HCT116 (cell line): Measurements from ENCODE around the gene MED23. TPM values are rescaled to one million over a fixed set of nuclear protein-coding genes. Genes with fewer than 3 reads are reported as not detected.

ENCODE experiments used
- ATAC-seq: fragments of 200-7000 bp; cut with Tn5 transposase; 2 replicates; pipeline ENCODE4 v1.9.1; 2020; ENCODE audit warnings: mild to moderate bottlenecking, moderate library complexity
- BruUV-seq: library from RNA; stranded (reverse); fragments of 400-500 nt; replicated peaks from 2 replicates; lab custom pipeline; 2021; lab: Mats Ljungman, UMichigan
- CTCF ChIA-PET: fragments of 300-600 bp; sonication (Branson Sonifier 250); formaldehyde crosslinking; loops from one replicate; lab custom pipeline; 2021; ENCODE audit warnings: antibody characterized with exemption; lab: Charles Lee
- POLR2A ChIA-PET: fragments of 300-600, 350-600 bp; sonication (Branson Sonifier 250); formaldehyde crosslinking; loops from one replicate; lab custom pipeline; 2021; ENCODE audit warnings: antibody characterized with exemption; lab: Charles Lee
- RAD21 ChIA-PET, 2 experiments: fragments of 300-600 bp; sonication (Branson Sonifier 250); formaldehyde crosslinking; loops; one replicate each; lab custom pipeline; 2023; ENCODE audit warnings: low total read pairs in 2 of 2; ENCODE audit not compliant: uncharacterized antibody in 2 of 2, unreplicated experiment in 2 of 2, low non-redundant PET in 1 of 2; lab: Charles Lee
- DNase-seq: peaks from one replicate; pipeline ENCODE4 v3.0.0-alpha.2; 2010; ENCODE audit warnings: low read depth, low spot score
- H2AFZ ChIP-seq: fragments of 200-600 bp; shearing (Covaris generic), sonication (generic); 2 replicates; pipeline ENCODE4 v1.6.1; 2017; ENCODE audit warnings: low read depth, mixed run types, mixed read lengths, antibody characterized with exemption, low read length; ENCODE audit not compliant: poor library complexity, severe bottlenecking
- H3K27ac ChIP-seq: 2 replicates; pipeline ENCODE4 v1.5.1; 2012; ENCODE audit warnings: low read depth, low read length
- H3K27me3 ChIP-seq: fragments of 200-600 bp; sonication (generic); 2 replicates; pipeline ENCODE4 v1.6.1; 2016; ENCODE audit warnings: mixed run types, low read length, mixed read lengths; ENCODE audit not compliant: insufficient read depth
- H3K36me3 ChIP-seq, 2 experiments: fragments of 200-500 bp in 1 of 2; fragments of 200-600 bp in 1 of 2; sonication (Bioruptor generic) in 1 of 2; sonication (generic) in 1 of 2; 2 replicates each; pipeline versions ENCODE4 v1.5.1 to v1.6.1; 2014 to 2016; ENCODE audit warnings: low read length in 2 of 2, inconsistent platforms in 1 of 2, mixed read lengths in 1 of 2, mixed run types in 1 of 2; ENCODE audit not compliant: insufficient read depth in 2 of 2, control insufficient read depth in 1 of 2
- H3K4me1 ChIP-seq, 2 experiments: fragments of 200-600 bp in 1 of 2; sonication (generic) in 1 of 2; 2 replicates each; pipeline versions ENCODE4 v1.5.1 to v1.6.1; 2012 to 2017; ENCODE audit warnings: low read length in 2 of 2, inconsistent platforms in 1 of 2, mild to moderate bottlenecking in 1 of 2, mixed read lengths in 1 of 2, mixed run types in 1 of 2, moderate library complexity in 1 of 2; ENCODE audit not compliant: insufficient read depth in 2 of 2, control insufficient read depth in 1 of 2
- H3K4me2 ChIP-seq: fragments of 200-600 bp; sonication (generic); 2 replicates; pipeline ENCODE4 v1.6.1; 2017; ENCODE audit warnings: mixed run types, low read length, mixed read lengths
- H3K4me3 ChIP-seq, 2 experiments: fragments of 200-600 bp in 1 of 2; sonication (generic) in 1 of 2; replicated peaks in 1 of 2; 2 replicates each; pipeline ENCODE4 v1.5.1; 2011 to 2016; ENCODE audit warnings: low read length in 2 of 2, control low read depth in 1 of 2, low read depth in 1 of 2, mild to moderate bottlenecking in 1 of 2, mixed read lengths in 1 of 2, mixed run types in 1 of 2
- H3K79me2 ChIP-seq: fragments of 200-600 bp; sonication (generic); 2 replicates; pipeline ENCODE4 v1.6.1; 2017; ENCODE audit warnings: mild to moderate bottlenecking, mixed run types, low read length, moderate library complexity, mixed read lengths; ENCODE audit not compliant: insufficient read depth
- H3K9ac ChIP-seq: fragments of 200-600 bp; sonication (generic); 2 replicates; pipeline ENCODE4 v1.6.1; 2016; ENCODE audit warnings: low read length, mixed read lengths
- H3K9me2 ChIP-seq: fragments of 200-600 bp; sonication (generic), shearing (Covaris generic); 2 replicates; pipeline ENCODE4 v1.6.1; 2017; ENCODE audit warnings: mixed run types, mild to moderate bottlenecking, moderate library complexity; ENCODE audit not compliant: insufficient read depth
- H3K9me3 ChIP-seq, 2 experiments: fragments of 200-500 bp in 1 of 2; fragments of 200-600 bp in 1 of 2; sonication (Bioruptor generic) in 1 of 2; sonication (generic) in 1 of 2; 2 replicates each; pipeline ENCODE4 v1.6.1; 2014 to 2017; ENCODE audit warnings: low read length in 2 of 2, mixed read lengths in 2 of 2, inconsistent platforms in 1 of 2, low read depth in 1 of 2, mild to moderate bottlenecking in 1 of 2, mixed run types in 1 of 2, moderate library complexity in 1 of 2; ENCODE audit not compliant: control insufficient read depth in 1 of 2, insufficient read depth in 1 of 2
- H4K20me1 ChIP-seq: fragments of 200-600 bp; sonication (generic), shearing (Covaris generic); 2 replicates; pipeline ENCODE4 v1.6.1; 2017; ENCODE audit warnings: mixed run types, mild to moderate bottlenecking, moderate library complexity; ENCODE audit not compliant: insufficient read depth
- CEBPB ChIP-seq: IDR thresholded peaks from 2 replicates; pipeline ENCODE4 v1.6.1; 2012; ENCODE audit warnings: low read depth
- EGR1 ChIP-seq: IDR thresholded peaks from 2 replicates; pipeline ENCODE4 v1.6.1; 2012; ENCODE audit warnings: low read depth
- ELF1 ChIP-seq: IDR thresholded peaks from 2 replicates; pipeline ENCODE4 v1.6.1; 2012; ENCODE audit warnings: low read depth, borderline replicate concordance
- EZH2phosphoT487 ChIP-seq: fragments of 200-600 bp; IDR thresholded peaks from 2 replicates; pipeline ENCODE4 v1.6.1; 2018; ENCODE audit warnings: antibody characterized with exemption, borderline replicate concordance
- POLR2A ChIP-seq: IDR thresholded peaks from 2 replicates; pipeline ENCODE4 v1.7.0; 2011; ENCODE audit warnings: borderline replicate concordance; ENCODE audit not compliant: insufficient read depth, insufficient read length; ENCODE audit errors: extremely low read depth
- POLR2AphosphoS5 ChIP-seq: IDR thresholded peaks from 2 replicates; pipeline ENCODE4 v1.6.1; 2011; ENCODE audit warnings: mild to moderate bottlenecking, low read depth, low read length, moderate library complexity
- SIN3A ChIP-seq: IDR thresholded peaks from 2 replicates; pipeline ENCODE4 v1.6.1; 2012; ENCODE audit warnings: low read depth
- SP1 ChIP-seq: IDR thresholded peaks from 2 replicates; pipeline ENCODE4 v1.6.1; 2012; ENCODE audit warnings: low read depth
- YY1 ChIP-seq: IDR thresholded peaks from 2 replicates; pipeline ENCODE4 v1.6.1; 2011; ENCODE audit warnings: low read length, low read depth, moderate library complexity, mild to moderate bottlenecking; ENCODE audit not compliant: insufficient replicate concordance; ENCODE audit errors: extremely low read depth
- ZFX ChIP-seq: fragments of 450-650 bp; IDR thresholded peaks from 2 replicates; pipeline ENCODE4 v1.6.1; 2017
- intact Hi-C: fragments of 100-400 bp; cut with micrococcal nuclease; formaldehyde crosslinking; loops from 2 replicates; pipeline ENCODE4 v1.10.0; 2022
- total RNA-seq: library from RNA; stranded (reverse); gene quantifications from one replicate; pipeline ENCODE4 v1.2.1, GENCODE V29; 2021; ENCODE audit not compliant: unreplicated experiment
- TF ChIP-seq, protein P1 (sequence below): IDR thresholded peaks from 2 replicates; pipeline ENCODE4 v1.6.1; 2011; ENCODE audit warnings: mild to moderate bottlenecking, low read length, moderate library complexity; ENCODE audit not compliant: insufficient replicate concordance; ENCODE audit errors: extremely low read depth
- TF ChIP-seq, protein P2 (sequence below): IDR thresholded peaks from 2 replicates; pipeline ENCODE4 v1.6.1; 2012
- TF ChIP-seq, protein P3 (sequence below): IDR thresholded peaks from 2 replicates; pipeline ENCODE4 v1.6.1; 2012

Gene MED23
- total RNA-seq, 1 experiment from 2014 or later = 17.2 TPM

DNA sequence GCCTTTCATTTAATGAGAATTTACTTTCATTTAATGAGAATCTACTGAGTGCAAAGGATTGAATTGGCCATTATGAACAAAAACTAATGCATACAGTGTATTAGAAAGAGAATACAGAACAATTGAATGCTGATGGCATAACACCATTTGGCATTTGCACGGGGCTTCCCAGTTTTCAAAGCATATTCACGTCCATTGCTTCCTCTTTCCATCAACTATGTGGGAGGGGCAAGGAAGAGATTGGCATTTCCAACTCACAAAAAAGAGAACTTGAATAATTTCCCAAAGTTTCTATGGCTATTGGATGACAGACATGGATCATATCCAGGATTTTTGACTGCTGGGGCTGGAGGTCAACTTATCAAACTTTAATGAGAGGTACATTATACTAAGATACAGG lies 78.2 kb downstream of the MED23 start:
- Histone ChIP-seq H3K36me3 (no peaks in the 10 kb centered on the region), H3K27ac (no peak overlapping the region), H3K4me3 (no peak overlapping the region), H3K27me3 (no peaks in the 10 kb centered on the region), H3K9me3 (no peaks in the 10 kb centered on the region), H3K9me2 (no peaks in the 10 kb centered on the region), H3K4me1 (no peaks in the 10 kb centered on the region), H3K4me2 (no peak overlapping the region), H3K9ac (no peak overlapping the region), H3K79me2 (no peaks in the 10 kb centered on the region), H4K20me1 (no peaks in the 10 kb centered on the region), H2AFZ (no peak overlapping the region)
- BruUV-seq = no TSS peak
- CTCF ChIA-PET = no interaction called here
- intact Hi-C loops = no loop called here
- POLR2A ChIA-PET = no interaction called here
- TF ChIP-seq SIN3A = no peak
- TF ChIP-seq, protein P1, sequence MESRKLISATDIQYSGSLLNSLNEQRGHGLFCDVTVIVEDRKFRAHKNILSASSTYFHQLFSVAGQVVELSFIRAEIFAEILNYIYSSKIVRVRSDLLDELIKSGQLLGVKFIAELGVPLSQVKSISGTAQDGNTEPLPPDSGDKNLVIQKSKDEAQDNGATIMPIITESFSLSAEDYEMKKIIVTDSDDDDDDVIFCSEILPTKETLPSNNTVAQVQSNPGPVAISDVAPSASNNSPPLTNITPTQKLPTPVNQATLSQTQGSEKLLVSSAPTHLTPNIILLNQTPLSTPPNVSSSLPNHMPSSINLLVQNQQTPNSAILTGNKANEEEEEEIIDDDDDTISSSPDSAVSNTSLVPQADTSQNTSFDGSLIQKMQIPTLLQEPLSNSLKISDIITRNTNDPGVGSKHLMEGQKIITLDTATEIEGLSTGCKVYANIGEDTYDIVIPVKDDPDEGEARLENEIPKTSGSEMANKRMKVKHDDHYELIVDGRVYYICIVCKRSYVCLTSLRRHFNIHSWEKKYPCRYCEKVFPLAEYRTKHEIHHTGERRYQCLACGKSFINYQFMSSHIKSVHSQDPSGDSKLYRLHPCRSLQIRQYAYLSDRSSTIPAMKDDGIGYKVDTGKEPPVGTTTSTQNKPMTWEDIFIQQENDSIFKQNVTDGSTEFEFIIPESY = no peak
- RAD21 ChIA-PET = no interaction called here
- ATAC-seq = no peak
- no peak for DNase-seq

DNA sequence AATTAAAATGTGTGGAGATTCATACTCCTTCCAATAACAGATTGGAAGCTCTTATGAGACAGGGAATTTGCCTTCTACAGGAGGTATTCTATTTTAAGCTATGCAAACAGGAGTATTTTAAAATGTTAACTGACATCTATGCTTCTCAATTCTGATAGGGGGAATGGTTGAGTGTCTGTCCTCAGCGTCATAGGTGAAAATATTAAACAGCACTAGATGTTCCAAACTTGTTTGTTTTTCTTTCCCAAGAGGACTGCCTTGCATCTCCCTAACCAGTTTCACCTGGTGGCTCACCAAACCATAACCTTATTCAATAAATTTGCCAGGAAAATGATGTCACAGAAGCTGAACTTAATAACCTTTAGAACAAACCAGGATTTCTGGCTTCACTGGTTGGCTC lies 79.6 kb downstream of the MED23 start:
- Histone ChIP-seq H4K20me1 (no peaks in the 10 kb centered on the region), H3K27ac (no peak overlapping the region), H3K9me3 (no peaks in the 10 kb centered on the region), H3K4me2 (no peak overlapping the region), H3K4me1 (no peaks in the 10 kb centered on the region), H3K9ac (no peak overlapping the region), H3K79me2 (no peaks in the 10 kb centered on the region), H3K36me3 (no peaks in the 10 kb centered on the region), H3K27me3 (no peaks in the 10 kb centered on the region), H3K4me3 (no peak overlapping the region), H2AFZ (no peak overlapping the region), H3K9me2 (no peaks in the 10 kb centered on the region)
- DNase-seq = no peak
- RAD21 ChIA-PET = no interaction called here
- TF ChIP-seq POLR2AphosphoS5 (no peak), POLR2A (no peak), CEBPB (no peak), ZFX (no peak), ELF1 (no peak), SP1 (no peak), YY1 (no peak), EGR1 (no peak), EZH2phosphoT487 (no peak)
- TF ChIP-seq, protein P1 = no peak
- TF ChIP-seq, protein P2, sequence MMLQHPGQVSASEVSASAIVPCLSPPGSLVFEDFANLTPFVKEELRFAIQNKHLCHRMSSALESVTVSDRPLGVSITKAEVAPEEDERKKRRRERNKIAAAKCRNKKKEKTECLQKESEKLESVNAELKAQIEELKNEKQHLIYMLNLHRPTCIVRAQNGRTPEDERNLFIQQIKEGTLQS = no peak
- TF ChIP-seq, protein P3, sequence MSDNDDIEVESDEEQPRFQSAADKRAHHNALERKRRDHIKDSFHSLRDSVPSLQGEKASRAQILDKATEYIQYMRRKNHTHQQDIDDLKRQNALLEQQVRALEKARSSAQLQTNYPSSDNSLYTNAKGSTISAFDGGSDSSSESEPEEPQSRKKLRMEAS = no peak
- intact Hi-C loops = no loop called here
- POLR2A ChIA-PET = no interaction called here
- CTCF ChIA-PET = no interaction called here
- ATAC-seq = no peak
- BruUV-seq = no TSS peak
